K562 (cell line): ENCODE measurements around the gene DXO. TPM values are rescaled to one million over a fixed set of nuclear protein-coding genes. Genes with fewer than 3 reads are reported as not detected.

Experiments
- BMI1 ChIP-seq: fragments of 150-350 bp; IDR thresholded peaks from 2 replicates; pipeline ENCODE4 v1.6.1; 2014; ENCODE audit warnings: low read length
- C11orf30 ChIP-seq: fragments of 450-650 bp; IDR thresholded peaks from 2 replicates; pipeline ENCODE4 v1.6.1; 2016; ENCODE audit warnings: low read depth, mild to moderate bottlenecking
- DDX20 ChIP-seq: fragments of 450-650 bp; IDR thresholded peaks from 2 replicates; pipeline ENCODE4 v1.6.1; 2016; ENCODE audit warnings: missing genetic modification characterization, low read depth, mild to moderate bottlenecking, missing compliant biosample characterization, moderate library complexity
- DMBX1 ChIP-seq: fragments of 250-450 bp; sonication (Bioruptor Pico); IDR thresholded peaks from 2 replicates; pipeline ENCODE4 v1.8.0; 2022; ENCODE audit warnings: inconsistent platforms, mild to moderate bottlenecking, moderate library complexity, borderline replicate concordance
- GTF2E2 ChIP-seq: fragments of 200-800 bp; sonication (Bioruptor generic); IDR thresholded peaks from 2 replicates; pipeline ENCODE4 v1.6.1; 2016; ENCODE audit warnings: missing genetic modification characterization, missing compliant biosample characterization
- HNRNPLL ChIP-seq: fragments of 200-400 bp; formaldehyde crosslinking; IDR thresholded peaks from 2 replicates; pipeline ENCODE4 v1.6.1; 2017; ENCODE audit warnings: low read length, low read depth, mild to moderate bottlenecking; ENCODE audit not compliant: poor library complexity, severe bottlenecking
- KLF6 ChIP-seq: fragments of 250-450 bp; sonication (Bioruptor Pico); IDR thresholded peaks from 2 replicates; pipeline ENCODE4 v1.4.0; 2020; ENCODE audit warnings: mild to moderate bottlenecking, moderate library complexity, borderline replicate concordance
- MBD2 ChIP-seq: sonication (generic); IDR thresholded peaks from 2 replicates; pipeline ENCODE4 v1.6.1; 2016; ENCODE audit warnings: low read depth, borderline replicate concordance
- NFE2L1 ChIP-seq: fragments of 450-650 bp; IDR thresholded peaks from 2 replicates; pipeline ENCODE4 v1.6.1; 2016; ENCODE audit warnings: missing genetic modification characterization, low read depth, mild to moderate bottlenecking, missing compliant biosample characterization, moderate library complexity, borderline replicate concordance
- OTX1 ChIP-seq: fragments of 450-650 bp; formaldehyde crosslinking; IDR thresholded peaks from 2 replicates; pipeline ENCODE4 v1.4.0; 2022; ENCODE audit warnings: mild to moderate bottlenecking
- RBM22 ChIP-seq: fragments of 200-400 bp; formaldehyde crosslinking; IDR thresholded peaks from 2 replicates; pipeline ENCODE4 v1.6.1; 2018; ENCODE audit warnings: low read length, low read depth; ENCODE audit not compliant: poor library complexity, severe bottlenecking
- RBM25 ChIP-seq: fragments of 200-400 bp; formaldehyde crosslinking; IDR thresholded peaks from 2 replicates; pipeline ENCODE4 v1.6.1; 2018; ENCODE audit warnings: low read length, low read depth, moderate library complexity; ENCODE audit not compliant: severe bottlenecking
- TOE1 ChIP-seq, 2 experiments: fragments of 450-650 bp in 1 of 2; sonication (generic) in 1 of 2; formaldehyde crosslinking in 1 of 2; IDR thresholded peaks; 2 replicates each; pipeline versions ENCODE4 v1.7.1 to v1.8.0; 2016 to 2022; ENCODE audit warnings: borderline replicate concordance in 2 of 2, mild to moderate bottlenecking in 2 of 2, antibody characterized with exemption in 1 of 2, inconsistent platforms in 1 of 2, low read depth in 1 of 2, missing genetic modification reagents in 1 of 2, moderate library complexity in 1 of 2
- TSC22D4 ChIP-seq: fragments of 450-650 bp; IDR thresholded peaks from 2 replicates; pipeline ENCODE4 v1.6.1; 2016; ENCODE audit warnings: missing genetic modification characterization, missing biosample characterization, control low read depth
- XRCC4 ChIP-seq: IDR thresholded peaks from one replicate; pipeline ENCODE4 v1.6.1; 2011; ENCODE audit not compliant: insufficient read depth, insufficient read length; ENCODE audit errors: extremely low read depth
- ZBTB8A ChIP-seq: fragments of 450-650 bp; IDR thresholded peaks from 2 replicates; pipeline ENCODE4 v1.6.1; 2018; ENCODE audit warnings: mild to moderate bottlenecking, moderate library complexity; ENCODE audit not compliant: partially characterized antibody
- ZNF551 ChIP-seq: fragments of 250-450 bp; sonication (Bioruptor Pico); IDR thresholded peaks from 2 replicates; pipeline ENCODE4 v1.5.0; 2021; ENCODE audit warnings: mild to moderate bottlenecking, moderate library complexity
- polyA plus RNA-seq, 8 experiments: library from polyadenylated mRNA; depleted of rRNA in 4 of 8; stranded (reverse) in 5 of 8; unstranded in 3 of 8; fragments of >200 nt; fragmentation: Nextera tagmentation in 2 of 8; fragmentation: Illumina TruSeq in 1 of 8; extraction: Ambion mirVana in 2 of 8; extraction: Trizol in 1 of 8; gene quantifications; 2 replicates each; pipeline versions ENCODE4 v1.2.1 to v1.2.3, GENCODE V29; 2011 to 2014; ENCODE audit warnings: inconsistent platforms in 1 of 8, missing spikeins in 1 of 8
- total RNA-seq, 7 experiments: library from RNA; depleted of rRNA in 6 of 7; stranded (reverse); fragments of >200 nt in 6 of 7; fragmentation: Illumina TruSeq in 2 of 7; extraction: Trizol in 2 of 7; gene quantifications; 2 replicates each; pipeline versions ENCODE4 v1.2.1 to v1.2.3, GENCODE V29; 2011 to 2021; ENCODE audit warnings: low replicate concordance in 1 of 7
- TF ChIP-seq, protein P1 (sequence below): sonication (generic); formaldehyde crosslinking; IDR thresholded peaks from 2 replicates; pipeline ENCODE4 v1.8.0; 2022; ENCODE audit warnings: mild to moderate bottlenecking, missing genetic modification reagents
- TF ChIP-seq, protein P2 (sequence below), 3 experiments: fragments of 200-800 bp in 1 of 3; sonication (Bioruptor generic) in 1 of 3; sonication (generic) in 1 of 3; formaldehyde crosslinking in 1 of 3; IDR thresholded peaks; 2 replicates each; pipeline versions ENCODE4 v1.6.1 to v1.8.0; 2016 to 2022; ENCODE audit warnings: mild to moderate bottlenecking in 2 of 3, missing compliant biosample characterization in 2 of 3, missing genetic modification characterization in 2 of 3, missing genetic modification reagents in 1 of 3
- TF ChIP-seq, protein P3 (sequence below): IDR thresholded peaks from 2 replicates; pipeline ENCODE4 v1.6.1; 2016; ENCODE audit warnings: missing genetic modification characterization, missing compliant biosample characterization
- TF ChIP-seq, protein P4 (sequence below), 2 experiments: fragments of 450-650 bp in 1 of 2; sonication (generic) in 1 of 2; formaldehyde crosslinking; conservative IDR thresholded peaks; 2 replicates each; pipeline versions ENCODE4 v1.4.0 to v1.8.1; 2020 to 2022; ENCODE audit warnings: mild to moderate bottlenecking in 1 of 2, missing genetic modification reagents in 1 of 2

The DXO gene
- total and polyA plus RNA-seq, 9 of the 15 experiments (the other 6 are each of a cell fraction or from before 2014, with no cell fraction given): 6.4 to 35.1 (median 19.4) TPM

DNA sequence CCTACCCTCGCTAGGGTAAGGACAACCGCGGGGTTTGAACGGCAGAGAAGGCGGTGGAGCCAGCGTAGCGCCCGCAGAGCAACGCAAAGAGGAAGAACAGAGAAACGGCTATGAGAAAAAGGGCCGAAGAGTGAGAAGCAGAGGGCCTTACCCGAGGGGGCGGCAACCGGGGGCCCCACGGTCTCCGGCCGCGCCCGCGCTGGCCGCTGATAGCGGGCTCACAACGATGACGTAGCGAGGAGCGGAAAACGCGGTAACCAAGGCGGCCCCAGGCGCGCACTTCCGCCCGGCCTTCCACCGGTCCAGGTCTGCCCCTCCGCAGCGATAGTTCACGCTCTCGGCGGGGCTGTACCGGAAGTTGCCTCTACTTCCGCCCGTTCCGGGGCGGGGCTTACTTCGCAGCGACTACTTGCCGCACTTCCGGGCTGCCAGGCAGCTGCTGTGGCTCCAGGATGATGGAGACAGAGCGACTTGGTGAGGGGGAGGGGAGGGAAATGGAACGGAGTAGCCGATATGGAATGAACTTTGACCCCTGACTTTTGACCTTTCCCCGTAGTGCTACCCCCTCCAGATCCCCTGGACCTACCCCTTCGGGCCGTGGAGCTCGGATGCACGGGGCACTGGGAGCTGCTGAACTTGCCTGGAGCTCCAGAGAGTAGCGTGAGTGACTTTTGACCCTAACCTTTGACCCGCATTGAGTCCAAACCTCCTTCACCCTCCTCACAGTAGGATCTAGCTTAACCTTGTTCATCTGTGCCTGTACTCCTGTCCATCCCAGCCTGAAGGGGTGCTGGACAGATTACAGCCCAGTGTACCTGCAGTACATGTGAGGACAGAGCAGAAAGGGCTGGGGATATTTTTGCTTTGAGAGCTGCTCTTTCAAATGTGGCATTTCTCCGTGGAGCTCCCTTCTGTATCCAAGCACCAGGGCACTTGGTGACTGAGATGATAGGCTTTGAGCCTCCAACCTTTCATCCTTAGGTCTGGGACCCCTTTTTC, 12.9 kb downstream of the DXO start, which contains the start of the genes NELFE and SKIC2 (continued):
- TF ChIP-seq ZBTB8A: no peak
- peak; percentile 95 for TF ChIP-seq OTX1 (CRISPR knock-in tag)
- peak; percentile 97 for TF ChIP-seq HNRNPLL
- no peak for TF ChIP-seq GTF2E2
- TF ChIP-seq, protein P1, sequence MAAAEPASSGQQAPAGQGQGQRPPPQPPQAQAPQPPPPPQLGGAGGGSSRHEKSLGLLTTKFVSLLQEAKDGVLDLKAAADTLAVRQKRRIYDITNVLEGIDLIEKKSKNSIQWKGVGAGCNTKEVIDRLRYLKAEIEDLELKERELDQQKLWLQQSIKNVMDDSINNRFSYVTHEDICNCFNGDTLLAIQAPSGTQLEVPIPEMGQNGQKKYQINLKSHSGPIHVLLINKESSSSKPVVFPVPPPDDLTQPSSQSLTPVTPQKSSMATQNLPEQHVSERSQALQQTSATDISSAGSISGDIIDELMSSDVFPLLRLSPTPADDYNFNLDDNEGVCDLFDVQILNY (CRISPR knock-in tag): peak; percentile 67; the same call in 1 of the 2 replicates
- peak; percentile 93 for TF ChIP-seq KLF6 (CRISPR knock-in tag)
- TF ChIP-seq TSC22D4 (tag): no peak
- TF ChIP-seq NFE2L1 (tag): no peak
- no peak for TF ChIP-seq XRCC4
- TF ChIP-seq, protein P2, sequence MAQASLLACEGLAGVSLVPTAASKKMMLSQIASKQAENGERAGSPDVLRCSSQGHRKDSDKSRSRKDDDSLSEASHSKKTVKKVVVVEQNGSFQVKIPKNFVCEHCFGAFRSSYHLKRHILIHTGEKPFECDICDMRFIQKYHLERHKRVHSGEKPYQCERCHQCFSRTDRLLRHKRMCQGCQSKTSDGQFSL (CRISPR knock-in tag; IDR thresholded peaks at IDR 0.05): 0 out of 2 replicates have a peak, but pooled peaks have one; percentile 41
- TF ChIP-seq, protein P2 (tag; IDR thresholded peaks at IDR 0.05): peak in 1 of 2 experiments; percentile 54; a peak in 1 of 4 replicates
- peak; percentile 86 for TF ChIP-seq MBD2
- TF ChIP-seq ZNF551: no peak
- TF ChIP-seq, protein P3, sequence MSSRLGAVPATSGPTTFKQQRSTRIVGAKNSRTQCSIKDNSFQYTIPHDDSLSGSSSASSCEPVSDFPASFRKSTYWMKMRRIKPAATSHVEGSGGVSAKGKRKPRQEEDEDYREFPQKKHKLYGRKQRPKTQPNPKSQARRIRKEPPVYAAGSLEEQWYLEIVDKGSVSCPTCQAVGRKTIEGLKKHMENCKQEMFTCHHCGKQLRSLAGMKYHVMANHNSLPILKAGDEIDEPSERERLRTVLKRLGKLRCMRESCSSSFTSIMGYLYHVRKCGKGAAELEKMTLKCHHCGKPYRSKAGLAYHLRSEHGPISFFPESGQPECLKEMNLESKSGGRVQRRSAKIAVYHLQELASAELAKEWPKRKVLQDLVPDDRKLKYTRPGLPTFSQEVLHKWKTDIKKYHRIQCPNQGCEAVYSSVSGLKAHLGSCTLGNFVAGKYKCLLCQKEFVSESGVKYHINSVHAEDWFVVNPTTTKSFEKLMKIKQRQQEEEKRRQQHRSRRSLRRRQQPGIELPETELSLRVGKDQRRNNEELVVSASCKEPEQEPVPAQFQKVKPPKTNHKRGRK (tag): peak; percentile 67; the same call in 1 of the 2 replicates
- TF ChIP-seq, protein P4, sequence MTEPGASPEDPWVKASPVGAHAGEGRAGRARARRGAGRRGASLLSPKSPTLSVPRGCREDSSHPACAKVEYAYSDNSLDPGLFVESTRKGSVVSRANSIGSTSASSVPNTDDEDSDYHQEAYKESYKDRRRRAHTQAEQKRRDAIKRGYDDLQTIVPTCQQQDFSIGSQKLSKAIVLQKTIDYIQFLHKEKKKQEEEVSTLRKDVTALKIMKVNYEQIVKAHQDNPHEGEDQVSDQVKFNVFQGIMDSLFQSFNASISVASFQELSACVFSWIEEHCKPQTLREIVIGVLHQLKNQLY (CRISPR knock-in tag; conservative IDR thresholded peaks at IDR 0.05): peak in 1 of 2 experiments; percentile 89; a peak in 1 of 4 replicates
- no peak for TF ChIP-seq RBM25
- TF ChIP-seq DMBX1 (CRISPR knock-in tag): peak; percentile 95
- peak; percentile 77 for TF ChIP-seq DDX20
- peak; percentile 37 for TF ChIP-seq RBM22
- TF ChIP-seq BMI1: no peak
- TF ChIP-seq C11orf30: peak; percentile 97
- TF ChIP-seq TOE1 (IDR thresholded peaks at IDR 0.05; ENCODE audit: borderline replicate concordance): peak; percentile 83; the same call in 1 of the 2 replicates
- TF ChIP-seq TOE1 (CRISPR knock-in tag; IDR thresholded peaks at IDR 0.05; ENCODE audit: borderline replicate concordance, low read depth): no peak
